GM12801 (cell line): Measurements from ENCODE around the gene IQCN.

Experiments
- TF ChIP-seq, protein P1 (sequence below): IDR thresholded peaks from one replicate; pipeline ENCODE4 v1.5.1; 2011; ENCODE audit warnings: control low read depth; ENCODE audit not compliant: insufficient read length; ENCODE audit errors: extremely low read depth

IQCN gene

GRCh38 chr19:18289471-18290301, 15.4 kb upstream of the IQCN start:
- TF ChIP-seq, protein P1, sequence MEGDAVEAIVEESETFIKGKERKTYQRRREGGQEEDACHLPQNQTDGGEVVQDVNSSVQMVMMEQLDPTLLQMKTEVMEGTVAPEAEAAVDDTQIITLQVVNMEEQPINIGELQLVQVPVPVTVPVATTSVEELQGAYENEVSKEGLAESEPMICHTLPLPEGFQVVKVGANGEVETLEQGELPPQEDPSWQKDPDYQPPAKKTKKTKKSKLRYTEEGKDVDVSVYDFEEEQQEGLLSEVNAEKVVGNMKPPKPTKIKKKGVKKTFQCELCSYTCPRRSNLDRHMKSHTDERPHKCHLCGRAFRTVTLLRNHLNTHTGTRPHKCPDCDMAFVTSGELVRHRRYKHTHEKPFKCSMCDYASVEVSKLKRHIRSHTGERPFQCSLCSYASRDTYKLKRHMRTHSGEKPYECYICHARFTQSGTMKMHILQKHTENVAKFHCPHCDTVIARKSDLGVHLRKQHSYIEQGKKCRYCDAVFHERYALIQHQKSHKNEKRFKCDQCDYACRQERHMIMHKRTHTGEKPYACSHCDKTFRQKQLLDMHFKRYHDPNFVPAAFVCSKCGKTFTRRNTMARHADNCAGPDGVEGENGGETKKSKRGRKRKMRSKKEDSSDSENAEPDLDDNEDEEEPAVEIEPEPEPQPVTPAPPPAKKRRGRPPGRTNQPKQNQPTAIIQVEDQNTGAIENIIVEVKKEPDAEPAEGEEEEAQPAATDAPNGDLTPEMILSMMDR, result no peak

- TF ChIP-seq, protein P1, result no peak
Observed at GRCh38 chr19:18287836-18288772, 13.9 kb upstream of the IQCN start.

GRCh38 chr19:18286973-18287635, 12.9 kb upstream of the IQCN start:
- TF ChIP-seq, protein P1, result no peak

DNA sequence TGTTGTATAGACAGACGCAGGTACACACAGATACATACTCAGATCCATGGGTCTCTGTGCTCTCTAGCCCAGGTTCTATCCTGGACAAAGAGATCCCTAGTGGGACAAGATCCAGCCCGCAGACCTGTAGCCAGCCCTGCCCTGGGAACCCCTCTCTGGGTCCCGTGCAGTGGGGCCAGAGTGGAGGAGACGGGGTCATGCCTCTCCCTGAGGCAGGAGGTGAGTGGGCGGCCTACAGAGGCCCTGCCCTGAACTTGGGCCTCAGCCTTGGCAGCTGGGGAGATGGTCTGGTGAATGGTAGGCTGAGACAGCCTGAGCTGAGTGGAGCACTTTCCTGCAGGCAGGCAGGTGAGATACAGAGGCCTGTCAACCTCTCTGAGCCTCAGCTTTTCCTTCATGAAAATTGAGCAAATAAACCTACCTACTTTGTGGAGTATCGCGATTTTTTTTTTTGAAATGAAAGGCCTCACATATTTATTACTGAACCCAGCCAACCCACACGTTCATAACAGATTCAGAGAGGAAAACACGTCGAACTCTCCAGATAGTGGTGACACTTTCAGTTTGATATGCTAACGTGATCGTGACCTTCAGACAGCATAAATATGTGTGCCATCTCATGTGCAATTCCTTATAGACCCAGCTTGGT, 10.6 kb upstream of the IQCN start:
- TF ChIP-seq, protein P1, result no peak

DNA sequence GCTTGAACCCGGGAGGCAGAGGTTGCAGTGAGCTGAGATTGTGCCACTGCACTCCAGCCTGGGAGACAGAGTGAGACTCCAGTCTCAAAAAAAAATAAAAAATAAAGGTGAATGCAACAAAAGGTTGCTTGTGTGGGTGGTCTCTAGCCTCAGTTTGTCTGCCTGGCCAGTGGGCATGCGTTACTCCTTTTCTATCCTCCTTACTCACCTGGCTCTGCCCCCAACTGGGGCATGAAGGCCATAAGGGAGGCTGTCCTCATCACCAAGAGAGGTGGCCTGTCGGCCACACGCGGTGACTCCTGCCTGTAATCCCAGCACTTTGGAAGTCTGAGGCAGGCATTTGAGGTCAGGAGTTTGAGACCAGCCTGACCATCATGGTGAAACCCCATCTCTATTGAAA, 9.1 kb upstream of the IQCN start:
- TF ChIP-seq, protein P1, result no peak

GRCh38 chr19:18282788-18283141, 8.5 kb upstream of the IQCN start:
- TF ChIP-seq, protein P1, result no peak
